A549 (cell line): ENCODE measurements around the gene PABPC5.

Source experiments
- CTCF ChIP-seq: fragments of >200 bp; sonication (Bioruptor Twin); formaldehyde crosslinking; IDR thresholded peaks from 3 replicates; pipeline ENCODE4 v1.5.1; 2016
- POLR2A ChIP-seq: IDR thresholded peaks from 2 replicates; pipeline ENCODE4 v1.6.1; 2012; ENCODE audit warnings: mild to moderate bottlenecking, low read length
- RCOR1 ChIP-seq: fragments of 150-350 bp; IDR thresholded peaks from 2 replicates; pipeline ENCODE4 v1.6.1; 2014; ENCODE audit warnings: antibody characterized with exemption, low read length, low read depth
- REST ChIP-seq: fragments of 200-600 bp; sonication (generic); IDR thresholded peaks from 2 replicates; pipeline ENCODE4 v1.6.1; 2016; ENCODE audit warnings: antibody characterized with exemption, mild to moderate bottlenecking, moderate library complexity
- USF2 ChIP-seq: fragments of 450-650 bp; IDR thresholded peaks from 2 replicates; pipeline ENCODE4 v1.6.1; 2014; ENCODE audit warnings: antibody characterized with exemption
- ZFP36 ChIP-seq: fragments of 450-650 bp; IDR thresholded peaks from 2 replicates; pipeline ENCODE4 v1.6.1; 2014; ENCODE audit warnings: borderline replicate concordance; ENCODE audit not compliant: partially characterized antibody

GRCh38 chrX:91435395-91435794, 756 bp downstream of the PABPC5 start:
- TF ChIP-seq USF2 (no peak), REST (no peak), CTCF (no peak), ZFP36 (no peak), POLR2A (no peak), RCOR1 (no peak)
